ENCODE results near the gene SLC16A3. TPM values are rescaled to one million over a fixed set of nuclear protein-coding genes. Genes with fewer than 3 reads are reported as not detected.
A peak's percentile ranks its signal among the peaks of the same experiment; 100 is the strongest.

Gene SLC16A3
- total RNA-seq, 3 donors from 2014 or later (not counting 1 experiment from before 2014, with no cell fraction given) = 172 to 365 (median 296) TPM

GRCh38 chr17:82232876-82233785, 4.3 kb downstream of the SLC16A3 start:
- 68% methylated on average over 21 of the region's 21 CpGs for WGBS (ENCODE audit: insufficient coverage)

DNA sequence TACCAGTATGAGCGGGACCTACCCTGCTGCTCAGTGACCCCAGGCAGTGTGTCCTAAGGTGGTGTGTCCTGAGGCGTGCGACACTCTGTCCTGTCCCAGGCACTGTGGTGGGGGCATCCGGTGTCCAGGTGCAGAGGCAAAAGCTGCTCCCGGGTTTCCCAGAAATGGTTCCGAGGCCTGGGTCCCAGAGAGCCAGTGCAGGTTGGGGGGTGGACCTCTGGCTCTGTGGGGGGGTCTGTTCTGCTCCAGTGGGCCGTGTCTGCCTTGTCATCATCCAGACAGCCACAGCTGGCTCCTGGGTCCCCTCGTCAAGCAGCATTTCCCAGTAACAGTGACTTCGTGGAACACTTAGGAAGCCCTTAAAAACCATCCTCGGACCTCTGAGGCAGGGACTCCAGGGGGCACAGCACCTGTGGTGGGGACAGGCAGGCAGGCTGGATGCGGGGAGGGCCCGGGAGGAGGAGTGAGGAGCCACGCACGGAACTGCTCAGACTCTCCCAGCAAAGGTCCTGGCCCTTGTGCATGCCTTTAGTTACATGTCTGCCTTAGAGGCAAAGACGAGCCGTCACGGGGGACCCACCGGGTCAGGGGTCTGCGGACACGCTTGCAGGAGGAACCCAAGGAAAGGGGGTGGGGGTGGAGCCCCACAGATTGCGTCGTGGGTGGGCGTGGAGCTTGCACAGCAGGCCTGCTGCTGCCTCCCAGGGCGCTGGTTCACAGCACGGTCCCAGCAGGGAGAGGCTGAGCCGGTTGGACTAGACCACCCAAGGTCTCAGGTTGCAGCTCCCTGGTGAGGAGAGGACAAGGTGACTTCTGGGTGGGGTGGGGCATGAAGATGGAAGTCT, 5.6 kb downstream of the SLC16A3 start:
- Mint-ChIP-seq H3K9me3 (no peaks in the 10 kb centered on the region), H3K27me3 (ENCODE audit: low read depth in 2 of 2) (no peaks in the 10 kb centered on the region), H3K27ac (peak overlapping the region; percentile 26 to 63), H3K4me1 (peaks cover 13 to 48% of the 10 kb centered on the region in 2 donors), H3K36me3 (no peaks in the 10 kb centered on the region), H3K4me3 (no peak overlapping the region)
- Histone ChIP-seq H3K4me1 (ENCODE audit: control insufficient read depth, insufficient read depth, low read length) (peaks cover 67% of the 10 kb centered on the region), H3K27me3 (ENCODE audit: control insufficient read depth, insufficient read depth, low read length) (no peaks in the 10 kb centered on the region), H3K27ac (ENCODE audit: low read length) (no peak overlapping the region), H3K36me3 (ENCODE audit: control insufficient read depth, insufficient read depth, low read length) (peaks cover 15% of the 10 kb centered on the region), H3K4me3 (ENCODE audit: low read length) (no peak overlapping the region), H3K9me3 (ENCODE audit: control insufficient read depth, insufficient read depth, low read length) (no peaks in the 10 kb centered on the region)
- TF ChIP-seq, protein P1, sequence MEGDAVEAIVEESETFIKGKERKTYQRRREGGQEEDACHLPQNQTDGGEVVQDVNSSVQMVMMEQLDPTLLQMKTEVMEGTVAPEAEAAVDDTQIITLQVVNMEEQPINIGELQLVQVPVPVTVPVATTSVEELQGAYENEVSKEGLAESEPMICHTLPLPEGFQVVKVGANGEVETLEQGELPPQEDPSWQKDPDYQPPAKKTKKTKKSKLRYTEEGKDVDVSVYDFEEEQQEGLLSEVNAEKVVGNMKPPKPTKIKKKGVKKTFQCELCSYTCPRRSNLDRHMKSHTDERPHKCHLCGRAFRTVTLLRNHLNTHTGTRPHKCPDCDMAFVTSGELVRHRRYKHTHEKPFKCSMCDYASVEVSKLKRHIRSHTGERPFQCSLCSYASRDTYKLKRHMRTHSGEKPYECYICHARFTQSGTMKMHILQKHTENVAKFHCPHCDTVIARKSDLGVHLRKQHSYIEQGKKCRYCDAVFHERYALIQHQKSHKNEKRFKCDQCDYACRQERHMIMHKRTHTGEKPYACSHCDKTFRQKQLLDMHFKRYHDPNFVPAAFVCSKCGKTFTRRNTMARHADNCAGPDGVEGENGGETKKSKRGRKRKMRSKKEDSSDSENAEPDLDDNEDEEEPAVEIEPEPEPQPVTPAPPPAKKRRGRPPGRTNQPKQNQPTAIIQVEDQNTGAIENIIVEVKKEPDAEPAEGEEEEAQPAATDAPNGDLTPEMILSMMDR (IDR thresholded peaks at IDR 0.05) = no peak
- DNase-seq (peak in 1 of 2 donors; percentile 30), ATAC-seq (no peak)
- intact Hi-C loops (cut with micrococcal nuclease) = loop anchor here (5.0 kb wide), 1 partner anchor 38 kb away; the partner anchor contains the start of gene CSNK1D
- 89% methylated on average over 26 of the region's 26 CpGs for WGBS (ENCODE audit: insufficient coverage)

More at GRCh38 chr17:82232876-82233785, 4.3 kb downstream of the SLC16A3 start:
- Mint-ChIP-seq H3K27me3 (ENCODE audit: low read depth in 2 of 2) (no peaks in the 10 kb centered on the region), H3K9me3 (no peaks in the 10 kb centered on the region), H3K4me1 (peaks cover 6 to 39% of the 10 kb centered on the region in 2 donors), H3K36me3 (no peaks in the 10 kb centered on the region), H3K27ac (peak overlapping the region; percentile 26 to 63), H3K4me3 (no peak overlapping the region)
- Histone ChIP-seq H3K27me3 (ENCODE audit: control insufficient read depth, insufficient read depth, low read length) (no peaks in the 10 kb centered on the region), H3K27ac (ENCODE audit: low read length) (no peak overlapping the region), H3K9me3 (ENCODE audit: control insufficient read depth, insufficient read depth, low read length) (no peaks in the 10 kb centered on the region), H3K4me1 (ENCODE audit: control insufficient read depth, insufficient read depth, low read length) (peaks cover 58% of the 10 kb centered on the region), H3K36me3 (ENCODE audit: control insufficient read depth, insufficient read depth, low read length) (peaks cover 11% of the 10 kb centered on the region), H3K4me3 (ENCODE audit: low read length) (no peak overlapping the region)
- intact Hi-C loops (cut with micrococcal nuclease) = no loop called here
- ATAC-seq (no peak), DNase-seq (peak in 1 of 2 donors; percentile 32)
- TF ChIP-seq, protein P1 (IDR thresholded peaks at IDR 0.05) = no peak

- Mint-ChIP-seq H3K4me3 (no peak overlapping the region), H3K27me3 (ENCODE audit: low read depth in 2 of 2) (no peaks in the 10 kb centered on the region), H3K9me3 (no peaks in the 10 kb centered on the region), H3K36me3 (no peaks in the 10 kb centered on the region), H3K4me1 (peaks cover 21 to 48% of the 10 kb centered on the region in 2 donors), H3K27ac (peak overlapping the region in 1 of 2 donors; percentile 72)
- Histone ChIP-seq H3K27me3 (ENCODE audit: control insufficient read depth, insufficient read depth, low read length) (no peaks in the 10 kb centered on the region), H3K27ac (ENCODE audit: low read length) (no peak overlapping the region), H3K4me1 (ENCODE audit: control insufficient read depth, insufficient read depth, low read length) (peaks cover 67% of the 10 kb centered on the region), H3K4me3 (ENCODE audit: low read length) (no peak overlapping the region), H3K36me3 (ENCODE audit: control insufficient read depth, insufficient read depth, low read length) (peaks cover 17% of the 10 kb centered on the region), H3K9me3 (ENCODE audit: control insufficient read depth, insufficient read depth, low read length) (no peaks in the 10 kb centered on the region)
- TF ChIP-seq, protein P1 (IDR thresholded peaks at IDR 0.05) = no peak
- WGBS (ENCODE audit: insufficient coverage) = 89% methylated on average over 19 of the region's 19 CpGs
- ATAC-seq = no peak
- intact Hi-C loops (cut with micrococcal nuclease) = loop anchor here (5.0 kb wide), 1 partner anchor 37 kb away; the partner anchor contains the start of gene CSNK1D
- peak in 1 of 2 donors; percentile 26 for DNase-seq
Measured at GRCh38 chr17:82235056-82235774, 6.4 kb downstream of the SLC16A3 start.

Measured in natural killer cell (primary cell).